GM12865 (cell line): ENCODE results near the gene UBE4B.
A peak's percentile ranks its signal among the peaks of the same experiment; 100 is the strongest.

Experiments
- DNase-seq: peaks from one replicate; pipeline ENCODE4 v3.0.0; 2010; ENCODE audit warnings: low read depth
- H3K4me3 ChIP-seq: 2 replicates; pipeline ENCODE4 v1.5.1; 2011; ENCODE audit warnings: mild to moderate bottlenecking, low read depth, low read length, control low read depth
- CTCF ChIP-seq: IDR thresholded peaks from 2 replicates; pipeline ENCODE4 v1.5.1; 2011; ENCODE audit warnings: low read length, control low read depth, low read depth, inconsistent platforms; ENCODE audit not compliant: insufficient read depth; ENCODE audit errors: missing control alignments

Gene UBE4B

GRCh38 chr1:10054465-10054864, 21.7 kb downstream of the UBE4B start:
- H3K4me3 ChIP-seq: no peak overlapping the region
- no peak for DNase-seq
- TF ChIP-seq CTCF: no peak

GRCh38 chr1:10056599-10056987, 23.8 kb downstream of the UBE4B start:
- TF ChIP-seq CTCF: no peak
- no peak overlapping the region for H3K4me3 ChIP-seq
- peak; percentile 22 for DNase-seq

- DNase-seq: no peak
- H3K4me3 ChIP-seq: no peak overlapping the region
- no peak for TF ChIP-seq CTCF
Observed at GRCh38 chr1:10057343-10057742, 24.6 kb downstream of the UBE4B start.

GRCh38 chr1:10057796-10058195, 25.0 kb downstream of the UBE4B start:
- no peak for TF ChIP-seq CTCF
- no peak overlapping the region for H3K4me3 ChIP-seq
- DNase-seq: no peak

- DNase-seq: no peak
- no peak overlapping the region for H3K4me3 ChIP-seq
- TF ChIP-seq CTCF: no peak
Observed at GRCh38 chr1:10059342-10059718, 26.6 kb downstream of the UBE4B start.

- DNase-seq: no peak
- H3K4me3 ChIP-seq: no peak overlapping the region
- TF ChIP-seq CTCF: no peak
Observed at GRCh38 chr1:10060311-10061100, 27.7 kb downstream of the UBE4B start.

GRCh38 chr1:10061276-10061675, 28.5 kb downstream of the UBE4B start:
- DNase-seq: no peak
- H3K4me3 ChIP-seq: no peak overlapping the region
- no peak for TF ChIP-seq CTCF
